ENCODE data around the gene DNAL1.

DNA sequence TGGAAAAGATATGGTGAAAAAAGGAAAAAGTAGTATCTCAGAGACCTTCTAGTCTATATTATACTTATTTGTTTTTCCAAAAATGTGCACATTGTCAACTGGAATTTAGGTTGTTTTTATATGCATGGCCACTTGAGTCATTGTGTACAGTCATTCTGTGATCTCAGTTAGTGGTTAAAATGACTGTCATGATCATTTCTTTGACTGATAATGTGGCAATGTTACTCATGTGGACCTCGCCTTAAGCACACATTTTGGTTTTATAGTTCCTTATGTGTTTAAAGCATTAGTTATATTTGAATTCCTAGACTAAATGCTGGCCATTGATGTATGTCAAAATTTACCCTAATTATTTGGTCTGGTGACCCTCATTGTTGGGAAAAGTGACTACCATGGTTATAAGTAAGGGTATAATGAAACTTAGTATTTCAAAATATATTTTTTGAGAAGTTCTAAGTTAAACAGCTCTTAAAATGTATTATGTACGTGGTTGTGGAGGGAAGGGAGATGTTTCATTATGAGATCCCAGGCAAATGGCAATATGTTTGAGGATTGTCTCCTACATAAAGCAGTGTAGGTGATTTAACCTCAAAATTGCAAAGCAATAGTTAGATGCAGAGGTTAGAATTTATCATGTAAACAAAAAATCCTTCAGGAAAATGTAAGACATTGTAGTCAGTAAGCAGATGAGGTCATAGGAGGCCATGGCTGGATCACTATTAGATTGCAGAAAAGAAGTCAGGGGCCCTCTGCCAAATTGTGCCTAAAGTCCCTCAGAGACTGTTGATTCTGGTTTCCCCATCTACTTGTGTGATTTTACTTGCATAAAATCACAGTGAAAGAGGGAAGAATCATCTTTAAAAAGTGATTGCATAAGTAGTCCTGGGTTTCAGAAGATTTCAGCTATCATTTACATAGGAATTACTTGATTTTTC is 51.9 kb downstream of the DNAL1 start:
- TF ChIP-seq, protein P1, sequence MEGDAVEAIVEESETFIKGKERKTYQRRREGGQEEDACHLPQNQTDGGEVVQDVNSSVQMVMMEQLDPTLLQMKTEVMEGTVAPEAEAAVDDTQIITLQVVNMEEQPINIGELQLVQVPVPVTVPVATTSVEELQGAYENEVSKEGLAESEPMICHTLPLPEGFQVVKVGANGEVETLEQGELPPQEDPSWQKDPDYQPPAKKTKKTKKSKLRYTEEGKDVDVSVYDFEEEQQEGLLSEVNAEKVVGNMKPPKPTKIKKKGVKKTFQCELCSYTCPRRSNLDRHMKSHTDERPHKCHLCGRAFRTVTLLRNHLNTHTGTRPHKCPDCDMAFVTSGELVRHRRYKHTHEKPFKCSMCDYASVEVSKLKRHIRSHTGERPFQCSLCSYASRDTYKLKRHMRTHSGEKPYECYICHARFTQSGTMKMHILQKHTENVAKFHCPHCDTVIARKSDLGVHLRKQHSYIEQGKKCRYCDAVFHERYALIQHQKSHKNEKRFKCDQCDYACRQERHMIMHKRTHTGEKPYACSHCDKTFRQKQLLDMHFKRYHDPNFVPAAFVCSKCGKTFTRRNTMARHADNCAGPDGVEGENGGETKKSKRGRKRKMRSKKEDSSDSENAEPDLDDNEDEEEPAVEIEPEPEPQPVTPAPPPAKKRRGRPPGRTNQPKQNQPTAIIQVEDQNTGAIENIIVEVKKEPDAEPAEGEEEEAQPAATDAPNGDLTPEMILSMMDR (IDR thresholded peaks at IDR 0.05 in 8 of 11, conservative IDR thresholded peaks at IDR 0.05 in 3 of 11), result no peak
- TF ChIP-seq POLR2A (IDR thresholded peaks at IDR 0.05), result no peak
- no peak for TF ChIP-seq POLR2AphosphoS5 (IDR thresholded peaks at IDR 0.05)
